ENCODE data around the gene NDE1. TPM values are rescaled to one million over a fixed set of nuclear protein-coding genes. Genes with fewer than 3 reads are reported as not detected.

NDE1 gene, protein sequence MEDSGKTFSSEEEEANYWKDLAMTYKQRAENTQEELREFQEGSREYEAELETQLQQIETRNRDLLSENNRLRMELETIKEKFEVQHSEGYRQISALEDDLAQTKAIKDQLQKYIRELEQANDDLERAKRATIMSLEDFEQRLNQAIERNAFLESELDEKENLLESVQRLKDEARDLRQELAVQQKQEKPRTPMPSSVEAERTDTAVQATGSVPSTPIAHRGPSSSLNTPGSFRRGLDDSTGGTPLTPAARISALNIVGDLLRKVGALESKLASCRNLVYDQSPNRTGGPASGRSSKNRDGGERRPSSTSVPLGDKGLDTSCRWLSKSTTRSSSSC
- total RNA-seq: 10 to 100 TPM; 60.5 to 69.2 TPM
- 75.0 TPM for polyA plus RNA-seq (2013, experiment 1 of 2)
- 73.9 TPM for polyA plus RNA-seq (2013, experiment 2 of 2)
- long read RNA-seq, experiment 1, partial matches to known transcripts: 1 of 4 reads
- long read RNA-seq, experiment 1, other reads (novel, unspliced or antisense): 3 of 4 reads
- long read RNA-seq, experiment 2, transcript NDE1-201 (9 exons, 3,221 nt): major isoform, 8 of 29 reads
- long read RNA-seq, experiment 2, partial matches to known transcripts: 1 of 29 reads
- long read RNA-seq, experiment 2, other reads (novel, unspliced or antisense): 20 of 29 reads
- long read RNA-seq, experiment 3, transcript NDE1-201 (9 exons, 3,221 nt): major isoform, 39 of 77 reads
- long read RNA-seq, experiment 3, partial matches to known transcripts: 4 of 77 reads
- long read RNA-seq, experiment 3, other reads (novel, unspliced or antisense): 34 of 77 reads
- long read RNA-seq, experiment 4, transcript NDE1-201 (9 exons, 3,221 nt): major isoform, 5 of 21 reads
- long read RNA-seq, experiment 4, partial matches to known transcripts: 1 of 21 reads
- long read RNA-seq, experiment 4, other reads (novel, unspliced or antisense): 15 of 21 reads

DNA sequence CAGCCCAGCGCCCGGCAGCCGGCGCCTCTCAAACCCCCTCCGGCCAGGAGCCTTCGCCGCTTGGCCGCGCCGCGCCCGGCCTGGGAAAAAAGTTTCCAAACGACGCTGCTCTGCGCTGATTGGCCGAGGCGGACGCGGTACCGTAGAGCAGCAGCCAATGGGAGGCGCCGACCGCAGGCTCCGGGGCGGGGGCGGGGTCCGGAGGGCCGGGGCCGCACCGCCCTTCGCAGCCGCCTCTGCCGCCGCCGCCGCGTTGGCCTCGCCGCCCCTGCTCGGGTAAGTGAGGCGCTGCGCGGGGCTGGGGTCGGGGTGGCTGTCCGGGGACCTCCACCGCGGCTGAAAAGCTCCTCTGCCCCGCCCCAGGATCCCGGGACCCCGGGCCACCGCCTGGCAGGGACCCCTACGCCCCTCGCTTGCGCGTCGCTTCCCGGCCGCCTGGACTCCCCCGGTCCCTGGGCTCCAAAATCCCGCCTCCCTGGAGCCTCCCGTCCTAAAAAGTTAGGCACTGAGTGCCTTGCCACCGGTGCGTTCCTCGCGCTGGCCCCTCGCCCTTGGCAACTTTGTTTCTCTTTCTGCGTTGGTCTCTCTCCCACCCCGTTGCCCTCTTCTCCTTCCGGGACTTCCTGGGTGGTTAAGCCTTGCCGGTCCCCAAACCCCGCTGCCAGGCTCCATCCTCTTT lies at the start of gene NDE1:
TSS of gene NDE1 (plus strand) at position 227 of the 679 bp plus-strand sequence. CDS start 14,534 bp downstream, outside the sequence.
- H3K4me3 ChIP-seq (ENCODE audit: low read length): peak within 1 kb of the TSS; percentile 93
- peak within 1 kb of the TSS; percentile 31 for H3K27ac ChIP-seq (ENCODE audit: low read depth, low read length)
- Mint-ChIP-seq H3K9me3 (no peaks in the 10 kb centered on the region), H3K27me3 (ENCODE audit: insufficient read depth) (no peaks in the 10 kb centered on the region), H3K36me3 (ENCODE audit: low read depth) (peaks cover 6% of the 10 kb centered on the region), H3K4me3 (peak within 1 kb of the TSS; percentile 98), H3K27ac (peak within 1 kb of the TSS; percentile 96), H3K4me1 (peaks cover 5% of the 10 kb centered on the region)
- H3K27me3 ChIP-seq (ENCODE audit: control insufficient read depth, insufficient read depth, low read length, poor library complexity, severe bottlenecking): no peaks in the 10 kb centered on the region
- H3K9ac ChIP-seq (ENCODE audit: extremely low read depth, low read length, poor library complexity, severe bottlenecking): peak within 1 kb of the TSS; percentile 62
- H3K4me1 ChIP-seq (ENCODE audit: control insufficient read depth, insufficient read depth, low read length): no peaks in the 10 kb centered on the region
- TF ChIP-seq, protein P1, sequence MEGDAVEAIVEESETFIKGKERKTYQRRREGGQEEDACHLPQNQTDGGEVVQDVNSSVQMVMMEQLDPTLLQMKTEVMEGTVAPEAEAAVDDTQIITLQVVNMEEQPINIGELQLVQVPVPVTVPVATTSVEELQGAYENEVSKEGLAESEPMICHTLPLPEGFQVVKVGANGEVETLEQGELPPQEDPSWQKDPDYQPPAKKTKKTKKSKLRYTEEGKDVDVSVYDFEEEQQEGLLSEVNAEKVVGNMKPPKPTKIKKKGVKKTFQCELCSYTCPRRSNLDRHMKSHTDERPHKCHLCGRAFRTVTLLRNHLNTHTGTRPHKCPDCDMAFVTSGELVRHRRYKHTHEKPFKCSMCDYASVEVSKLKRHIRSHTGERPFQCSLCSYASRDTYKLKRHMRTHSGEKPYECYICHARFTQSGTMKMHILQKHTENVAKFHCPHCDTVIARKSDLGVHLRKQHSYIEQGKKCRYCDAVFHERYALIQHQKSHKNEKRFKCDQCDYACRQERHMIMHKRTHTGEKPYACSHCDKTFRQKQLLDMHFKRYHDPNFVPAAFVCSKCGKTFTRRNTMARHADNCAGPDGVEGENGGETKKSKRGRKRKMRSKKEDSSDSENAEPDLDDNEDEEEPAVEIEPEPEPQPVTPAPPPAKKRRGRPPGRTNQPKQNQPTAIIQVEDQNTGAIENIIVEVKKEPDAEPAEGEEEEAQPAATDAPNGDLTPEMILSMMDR (conservative IDR thresholded peaks at IDR 0.05): no peak
- peaks cover 7% of the 10 kb centered on the region for H3K36me3 ChIP-seq (ENCODE audit: control insufficient read depth, insufficient read depth, low read length)
- no peaks in the 10 kb centered on the region for H3K9me3 ChIP-seq (ENCODE audit: control insufficient read depth, low read length)
- peak; percentile 97 for DNase-seq
- WGBS, 2 experiments (ENCODE audit: insufficient coverage in 1 of 2, insufficient read length in 1 of 2): 0% methylated on average over 30 to 71 of the region's 71 CpGs

DNA sequence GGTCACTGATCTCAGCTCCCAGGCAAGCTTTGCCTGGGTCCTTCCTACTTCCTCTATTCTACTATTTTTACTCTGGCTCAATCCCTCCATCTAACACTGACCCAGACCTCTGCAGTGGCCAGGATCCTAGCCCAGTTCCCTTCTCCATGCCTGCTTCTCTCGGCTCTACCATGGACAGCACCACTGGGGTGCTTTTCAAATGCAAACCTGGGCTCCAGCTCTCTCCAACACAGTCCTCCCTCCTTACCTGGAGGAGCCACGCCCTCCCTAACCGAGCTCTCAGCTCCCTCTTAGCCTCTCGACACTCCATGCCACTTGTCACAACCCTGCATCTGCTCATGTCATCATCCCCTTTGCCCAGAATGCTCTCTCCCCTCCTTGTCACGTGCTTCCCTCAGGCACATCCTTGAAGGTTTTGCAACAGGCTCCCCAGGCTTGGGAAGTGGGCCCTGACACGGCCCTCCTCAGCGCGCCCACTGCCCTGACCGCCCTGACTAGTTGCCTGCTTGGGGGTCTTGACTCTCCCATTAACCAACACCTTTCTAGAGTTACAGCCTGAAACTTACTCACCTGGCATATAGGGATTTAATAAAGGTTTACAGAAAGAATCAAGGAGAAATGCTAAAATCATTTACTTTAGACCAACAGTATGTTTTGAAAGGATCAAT lies 48.7 kb upstream of the NDE1 start:
- 84 to 90% methylated on average over 8 to 9 of the region's 9 CpGs for WGBS, 2 experiments (ENCODE audit: insufficient coverage in 1 of 2, insufficient read length in 1 of 2)
- peak; percentile 85 for DNase-seq
- Mint-ChIP-seq H3K9me3 (no peaks in the 10 kb centered on the region), H3K4me3 (no peak overlapping the region), H3K4me1 (peaks cover 10% of the 10 kb centered on the region), H3K27ac (no peak overlapping the region), H3K36me3 (ENCODE audit: low read depth) (peaks cover 76% of the 10 kb centered on the region), H3K27me3 (ENCODE audit: insufficient read depth) (no peaks in the 10 kb centered on the region)
- H3K4me1 ChIP-seq (ENCODE audit: control insufficient read depth, insufficient read depth, low read length): peaks cover 7% of the 10 kb centered on the region
- no peaks in the 10 kb centered on the region for H3K9me3 ChIP-seq (ENCODE audit: control insufficient read depth, low read length)
- no peak overlapping the region for H3K27ac ChIP-seq (ENCODE audit: low read depth, low read length)
- TF ChIP-seq, protein P1 (conservative IDR thresholded peaks at IDR 0.05): no peak
- no peak overlapping the region for H3K9ac ChIP-seq (ENCODE audit: extremely low read depth, low read length, poor library complexity, severe bottlenecking)
- no peak overlapping the region for H3K4me3 ChIP-seq (ENCODE audit: low read length)
- peaks cover 81% of the 10 kb centered on the region for H3K36me3 ChIP-seq (ENCODE audit: control insufficient read depth, insufficient read depth, low read length)
- H3K27me3 ChIP-seq (ENCODE audit: control insufficient read depth, insufficient read depth, low read length, poor library complexity, severe bottlenecking): no peaks in the 10 kb centered on the region
